Measurements from ENCODE around the gene PTGER4.
"Not testable (repeated sequence)": the region's sequence is repeated elsewhere in the genome, so short reads cannot be mapped to it uniquely, and the experiment has no call there.

The PTGER4 gene

DNA sequence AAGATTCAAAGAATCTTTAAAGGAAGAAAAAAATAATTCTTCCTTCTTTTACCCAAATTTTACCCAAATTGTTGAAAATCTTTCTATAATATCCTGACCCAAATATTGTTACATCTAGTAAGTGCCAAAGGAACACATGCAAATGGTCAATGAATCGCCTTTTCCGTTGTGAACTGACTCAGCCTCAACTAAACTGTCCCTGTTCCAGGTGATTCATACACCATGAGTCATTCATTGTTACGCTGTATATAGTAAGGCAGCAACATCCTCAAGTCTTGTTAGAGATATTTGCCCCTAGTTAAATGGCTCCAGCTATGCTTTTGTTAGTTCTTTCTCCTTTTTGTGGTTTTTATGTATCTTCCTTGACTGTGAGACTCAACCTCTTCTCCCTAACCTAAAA, 9.7 kb downstream of the PTGER4 start:
- DNase-seq (ENCODE audit: insufficient read length, low spot score) = peak; percentile 80
- FAIRE-seq = peak; percentile 100
- no peak for TF ChIP-seq POLR2A (IDR thresholded peaks at IDR 0.05; ENCODE audit: low read depth, low read length)

DNA sequence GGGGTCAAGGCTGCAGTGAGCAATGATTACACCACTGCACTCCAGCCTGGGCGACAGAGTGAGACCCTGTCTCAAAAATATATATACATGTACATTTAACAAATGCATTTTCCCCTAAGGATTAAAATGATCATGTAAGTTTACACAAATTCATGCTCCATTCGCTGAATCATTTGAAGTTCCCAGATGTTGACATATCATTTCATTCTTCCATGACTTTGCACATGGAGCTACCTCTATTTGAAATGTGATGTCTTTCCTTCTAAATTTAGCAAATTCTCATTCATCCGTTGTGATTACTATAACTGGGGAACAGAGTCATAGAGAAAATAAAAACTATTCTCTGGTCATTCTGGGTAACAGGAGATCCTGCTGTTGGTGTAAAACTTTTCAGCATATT, 10.6 kb downstream of the PTGER4 start:
- DNase-seq (ENCODE audit: insufficient read length, low spot score) (no peak), FAIRE-seq (no peak)
- TF ChIP-seq POLR2A (IDR thresholded peaks at IDR 0.05; ENCODE audit: low read depth, low read length) = no peak

GRCh38 chr5:40691894-40692293, 12.2 kb downstream of the PTGER4 start:
- TF ChIP-seq POLR2A (IDR thresholded peaks at IDR 0.05; ENCODE audit: low read depth, low read length) = no peak
- FAIRE-seq = no peak
- no peak for DNase-seq (ENCODE audit: insufficient read length, low spot score)

GRCh38 chr5:40694433-40694832, 14.7 kb downstream of the PTGER4 start:
- no peak for FAIRE-seq
- TF ChIP-seq POLR2A (IDR thresholded peaks at IDR 0.05; ENCODE audit: low read depth, low read length) = no peak
- no peak for DNase-seq (ENCODE audit: insufficient read length, low spot score)

GRCh38 chr5:40700116-40700782, 20.5 kb downstream of the PTGER4 start:
- FAIRE-seq = no peak
- TF ChIP-seq POLR2A (IDR thresholded peaks at IDR 0.05; ENCODE audit: low read depth, low read length) = no peak
- no peak for DNase-seq (ENCODE audit: insufficient read length, low spot score)

DNA sequence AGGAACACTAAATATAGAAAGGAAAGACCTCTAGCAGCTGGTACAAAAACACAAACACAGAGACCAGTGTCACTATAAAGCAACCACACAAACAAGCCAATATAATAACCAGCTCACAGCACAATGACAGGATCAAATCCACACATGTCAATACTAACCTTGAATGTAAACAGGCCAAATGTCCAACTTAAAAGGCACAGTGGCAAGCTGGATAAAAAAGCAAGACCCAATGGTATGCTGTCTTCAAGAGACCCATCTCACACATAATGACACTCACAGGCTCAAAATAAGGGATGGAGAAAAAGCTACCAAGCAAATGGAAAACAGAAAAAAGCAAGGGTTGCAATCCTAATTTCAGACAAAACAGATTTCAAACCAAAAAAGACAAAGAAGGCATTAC, 22.3 kb downstream of the PTGER4 start:
- not testable (repeated sequence) for FAIRE-seq; DNase-seq (ENCODE audit: insufficient read length, low spot score)

DNA sequence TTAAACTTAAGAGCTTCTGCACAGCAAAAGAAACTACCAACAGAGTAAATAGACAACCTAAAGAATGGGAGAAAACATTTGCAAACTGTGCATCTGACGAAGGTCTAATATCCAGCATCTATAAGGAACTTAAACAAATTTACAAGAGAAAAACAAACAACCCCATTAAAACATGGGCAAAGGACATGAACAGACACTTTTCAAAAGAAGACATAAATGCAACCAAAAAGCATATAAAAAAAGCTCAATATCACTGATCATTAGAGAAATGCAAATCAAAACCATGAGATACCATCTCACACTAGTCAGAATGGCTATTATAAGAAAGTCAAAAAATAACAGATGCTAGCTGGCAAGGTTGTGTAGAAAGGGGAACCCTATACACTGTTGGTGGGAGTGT, 25.8 kb downstream of the PTGER4 start:
- not testable (repeated sequence) for DNase-seq (ENCODE audit: insufficient read length, low spot score); FAIRE-seq

- FAIRE-seq; DNase-seq (ENCODE audit: insufficient read length, low spot score): not testable (repeated sequence)
Observed at GRCh38 chr5:40710575-40710974, 30.9 kb downstream of the PTGER4 start.

DNA sequence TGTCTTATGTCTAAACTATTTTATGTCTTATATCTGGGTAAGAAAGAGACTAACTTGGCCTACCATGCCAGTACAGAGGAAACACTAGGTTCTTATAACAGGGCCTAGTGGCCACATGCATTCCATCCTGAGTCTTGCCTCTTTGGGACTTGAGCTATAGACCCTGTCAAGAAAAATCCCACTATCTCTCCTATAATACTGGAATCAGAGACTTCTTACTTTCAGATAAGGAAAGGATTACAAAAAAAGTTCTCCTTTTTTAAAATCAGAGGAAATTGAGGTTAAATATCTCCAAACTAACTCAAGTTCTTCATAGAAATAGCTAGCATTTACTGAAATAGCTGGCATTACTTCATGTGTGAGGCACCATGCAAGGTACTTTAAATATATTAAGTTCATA, 34.3 kb downstream of the PTGER4 start:
- DNase-seq (ENCODE audit: insufficient read length, low spot score) = no peak
- TF ChIP-seq POLR2A (IDR thresholded peaks at IDR 0.05; ENCODE audit: low read depth, low read length) = no peak
- FAIRE-seq = no peak

DNA sequence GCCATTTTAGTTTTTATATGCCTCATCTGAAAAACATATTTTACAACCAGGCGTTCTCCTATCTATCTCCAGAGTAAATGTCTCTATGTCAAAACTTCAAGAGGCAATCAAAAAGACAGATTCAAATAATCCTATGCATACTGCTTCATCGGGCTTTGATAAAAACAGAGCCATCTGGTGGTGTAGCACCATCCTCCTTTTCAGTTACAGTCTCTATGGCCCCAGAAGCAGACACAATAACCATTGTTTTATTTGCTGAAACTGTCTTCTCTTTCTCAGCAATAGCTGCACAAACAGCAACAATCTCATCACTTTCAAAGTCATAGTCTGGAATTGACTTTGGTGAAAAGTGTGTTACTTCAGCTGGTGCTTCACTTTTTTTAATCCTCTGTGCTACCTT, 36.3 kb downstream of the PTGER4 start:
- DNase-seq (ENCODE audit: insufficient read length, low spot score) = no peak
- peak; percentile 98 for FAIRE-seq

GRCh38 chr5:40716590-40716989, 36.9 kb downstream of the PTGER4 start:
- FAIRE-seq = peak; percentile 27
- no peak for TF ChIP-seq POLR2A (IDR thresholded peaks at IDR 0.05; ENCODE audit: low read depth, low read length)
- no peak for DNase-seq (ENCODE audit: insufficient read length, low spot score)

More for the DNA sequence above, 36.3 kb downstream of the PTGER4 start:
- no peak for TF ChIP-seq POLR2A (IDR thresholded peaks at IDR 0.05; ENCODE audit: low read depth, low read length)

- no peak for TF ChIP-seq POLR2A (IDR thresholded peaks at IDR 0.05; ENCODE audit: low read depth, low read length)
- DNase-seq (ENCODE audit: insufficient read length, low spot score) = peak; percentile 59
- peak; percentile 97 for FAIRE-seq
Observed at GRCh38 chr5:40717281-40717680, 37.6 kb downstream of the PTGER4 start.

GRCh38 chr5:40720069-40720468, 40.4 kb downstream of the PTGER4 start:
- TF ChIP-seq POLR2A (IDR thresholded peaks at IDR 0.05; ENCODE audit: low read depth, low read length) = no peak
- DNase-seq (ENCODE audit: insufficient read length, low spot score) = no peak
- FAIRE-seq = no peak

- FAIRE-seq; DNase-seq (ENCODE audit: insufficient read length, low spot score): not testable (repeated sequence)
Observed at GRCh38 chr5:40722497-40722911, 42.8 kb downstream of the PTGER4 start.

- FAIRE-seq (peak; percentile 38), DNase-seq (ENCODE audit: insufficient read length, low spot score) (no peak)
- no peak for TF ChIP-seq POLR2A (IDR thresholded peaks at IDR 0.05; ENCODE audit: low read depth, low read length)
Observed at GRCh38 chr5:40733434-40733833, 53.7 kb downstream of the PTGER4 start.

Measured in H54 (cell line).